GM23338 (cell line): ENCODE measurements around the gene PARD3. TPM values are rescaled to one million over a fixed set of nuclear protein-coding genes. Genes with fewer than 3 reads are reported as not detected.

Experiments
- ATAC-seq: fragments of 200-7000 bp; cut with Tn5 transposase; 3 replicates; pipeline ENCODE4 v1.9.1; 2020
- DNase-seq: peaks from one replicate; pipeline ENCODE4 v3.0.0-alpha.2; 2015; ENCODE audit warnings: low spot score
- H2AFZ ChIP-seq: fragments of 200-600 bp; sonication (generic); 2 replicates; pipeline ENCODE4 v1.8.0; 2016; ENCODE audit warnings: antibody characterized with exemption, mild to moderate bottlenecking, moderate library complexity
- H3F3A ChIP-seq: fragments of 200-600 bp; sonication (generic); replicated peaks from 2 replicates; pipeline ENCODE4 v1.8.0; 2017; ENCODE audit warnings: antibody characterized with exemption, mixed run types, low read depth
- H3K27ac ChIP-seq: fragments of 200-600 bp; sonication (generic); 2 replicates; pipeline ENCODE4 v1.6.1; 2016; ENCODE audit warnings: low read depth
- H3K27me3 ChIP-seq: fragments of 200-600 bp; sonication (generic); 2 replicates; pipeline ENCODE4 v1.8.0; 2016; ENCODE audit warnings: mild to moderate bottlenecking, mixed run types, moderate library complexity; ENCODE audit not compliant: insufficient read depth
- H3K36me3 ChIP-seq: fragments of 200-600 bp; sonication (generic); 2 replicates; pipeline ENCODE4 v1.8.0; 2016; ENCODE audit warnings: mild to moderate bottlenecking; ENCODE audit not compliant: insufficient read depth
- H3K4me1 ChIP-seq: fragments of 200-600 bp; sonication (generic); 2 replicates; pipeline ENCODE4 v1.8.0; 2016; ENCODE audit warnings: mild to moderate bottlenecking, moderate library complexity; ENCODE audit not compliant: insufficient read depth
- H3K4me2 ChIP-seq: fragments of 200-600 bp; sonication (generic); 2 replicates; pipeline ENCODE4 v1.7.1; 2017; ENCODE audit warnings: mixed run types
- H3K4me3 ChIP-seq: fragments of 200-600 bp; sonication (generic); 2 replicates; pipeline ENCODE4 v1.6.1; 2016; ENCODE audit warnings: mixed run types
- H3K79me2 ChIP-seq: fragments of 200-600 bp; sonication (generic); replicated peaks from 2 replicates; pipeline ENCODE4 v1.8.0; 2017; ENCODE audit warnings: mild to moderate bottlenecking; ENCODE audit not compliant: insufficient read depth
- H3K9me2 ChIP-seq: fragments of 200-600 bp; sonication (generic); 2 replicates; pipeline ENCODE4 v1.8.0; 2017; ENCODE audit not compliant: insufficient read depth
- H4K20me1 ChIP-seq: fragments of 200-600 bp; sonication (generic); replicated peaks from 2 replicates; pipeline ENCODE4 v1.8.0; 2017; ENCODE audit warnings: mild to moderate bottlenecking; ENCODE audit not compliant: insufficient read depth
- H3K27ac Mint-ChIP-seq: 2 replicates; pipeline ENCODE4 v1.8.0; 2020; ENCODE audit warnings: inconsistent platforms, mild to moderate bottlenecking, moderate library complexity, mixed read lengths
- H3K27me3 Mint-ChIP-seq: 3 replicates; pipeline ENCODE4 v1.8.0; 2022; ENCODE audit warnings: low read depth, mild to moderate bottlenecking, moderate library complexity, mixed read lengths, inconsistent platforms; ENCODE audit not compliant: insufficient read depth, poor library complexity
- H3K36me3 Mint-ChIP-seq: 3 replicates; pipeline ENCODE4 v1.8.0; 2021; ENCODE audit warnings: low read depth, mild to moderate bottlenecking, inconsistent platforms, moderate library complexity, mixed read lengths
- H3K4me1 Mint-ChIP-seq: 3 replicates; pipeline ENCODE4 v1.8.0; 2020; ENCODE audit warnings: mild to moderate bottlenecking, inconsistent platforms, mixed read lengths
- H3K4me3 Mint-ChIP-seq: 3 replicates; pipeline ENCODE4 v1.8.0; 2021; ENCODE audit warnings: moderate library complexity, mild to moderate bottlenecking, inconsistent platforms, mixed read lengths
- H3K9me3 Mint-ChIP-seq: 3 replicates; pipeline ENCODE4 v1.8.0; 2020; ENCODE audit warnings: moderate library complexity, mild to moderate bottlenecking, inconsistent platforms, mixed read lengths
- CREB1 ChIP-seq: fragments of 250-450 bp; sonication (Bioruptor Pico); IDR thresholded peaks from 2 replicates; pipeline ENCODE4 v1.5.0; 2020; ENCODE audit warnings: low read depth, mild to moderate bottlenecking, moderate library complexity
- EZH2 ChIP-seq: fragments of 200-600 bp; sonication (generic); IDR thresholded peaks from one replicate; pipeline ENCODE4 v1.8.0; 2017; ENCODE audit warnings: antibody characterized with exemption, mild to moderate bottlenecking, low read depth; ENCODE audit not compliant: unreplicated experiment
- EZH2phosphoT487 ChIP-seq: fragments of 200-600 bp; sonication (generic); IDR thresholded peaks from one replicate; pipeline ENCODE4 v1.8.1; 2018; ENCODE audit warnings: antibody characterized with exemption; ENCODE audit not compliant: unreplicated experiment
- JUNB ChIP-seq: IDR thresholded peaks from one replicate; pipeline ENCODE4 v1.6.1; 2016; ENCODE audit warnings: antibody characterized with exemption; ENCODE audit not compliant: unreplicated experiment
- NANOG ChIP-seq: IDR thresholded peaks from 2 replicates; pipeline ENCODE4 v1.6.1; 2016; ENCODE audit warnings: antibody characterized with exemption, borderline replicate concordance
- POLR2AphosphoS5 ChIP-seq: IDR thresholded peaks from 2 replicates; pipeline ENCODE4 v1.6.1; 2016; ENCODE audit warnings: antibody characterized with exemption, low read depth
- STAT1 ChIP-seq: IDR thresholded peaks from one replicate; pipeline ENCODE4 v1.6.1; 2016; ENCODE audit warnings: antibody characterized with exemption; ENCODE audit not compliant: unreplicated experiment
- ZNF331 ChIP-seq: fragments of 250-450 bp; sonication (Bioruptor Pico); IDR thresholded peaks from 2 replicates; pipeline ENCODE4 v1.5.0; 2020; ENCODE audit warnings: low read depth, mild to moderate bottlenecking, moderate library complexity
- polyA plus RNA-seq: library from polyadenylated mRNA; unstranded; fragments of >200 nt; fragmentation: Nextera tagmentation; extraction: Ambion mirVana; gene quantifications from 2 replicates; pipeline ENCODE4 v1.2.1, GENCODE V29; 2016
- total RNA-seq: library from RNA; depleted of rRNA; stranded (reverse); fragments of >200 nt; shearing (Covaris generic); gene quantifications from 2 replicates; pipeline ENCODE4 v1.2.3, GENCODE V29; 2014
- TF ChIP-seq, protein P1 (sequence below): IDR thresholded peaks from 2 replicates; pipeline ENCODE4 v1.6.1; 2016; ENCODE audit warnings: antibody characterized with exemption
- TF ChIP-seq, protein P2 (sequence below): IDR thresholded peaks from one replicate; pipeline ENCODE4 v1.6.1; 2018; ENCODE audit warnings: antibody characterized with exemption; ENCODE audit not compliant: unreplicated experiment
- TF ChIP-seq, protein P3 (sequence below), 2 experiments: fragments of 200-600 bp in 1 of 2; sonication (generic) in 1 of 2; conservative IDR thresholded peaks; 2 replicates each; pipeline versions ENCODE4 v1.5.1 to v1.6.1; 2016 to 2017; ENCODE audit warnings: antibody characterized with exemption in 2 of 2, low read depth in 2 of 2, mild to moderate bottlenecking in 2 of 2, moderate library complexity in 1 of 2
- TF ChIP-seq, protein P4 (sequence below): fragments of 250-450 bp; sonication (Bioruptor Pico); IDR thresholded peaks from 2 replicates; pipeline ENCODE4 v1.5.0; 2020; ENCODE audit warnings: mild to moderate bottlenecking, moderate library complexity

The PARD3 gene
- total and polyA plus RNA-seq, 2 experiments from 2014 or later = 30.2 to 51.4 TPM

DNA sequence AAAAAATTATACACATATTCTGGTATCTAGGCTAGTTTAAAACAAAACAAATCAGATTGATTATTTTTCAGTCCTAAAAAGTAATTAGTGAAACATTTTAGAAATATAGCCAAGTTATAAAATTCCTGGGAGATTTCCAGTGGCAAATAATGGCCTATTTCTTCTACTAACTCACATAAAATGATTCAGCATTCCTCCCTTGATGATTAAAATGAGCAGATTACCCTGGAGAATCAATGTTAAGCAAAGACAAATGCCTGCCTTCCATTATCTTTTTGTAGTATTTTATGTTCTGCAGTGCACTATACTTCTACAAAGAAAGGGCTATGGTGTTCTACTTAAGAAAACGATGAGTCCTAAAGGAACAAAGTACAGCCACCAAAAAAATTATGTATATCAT is 53.6 kb downstream of the PARD3 start:
- H3K27ac ChIP-seq = no peak overlapping the region
- no peak overlapping the region for H3K4me3 Mint-ChIP-seq

More for the DNA sequence above, 53.6 kb downstream of the PARD3 start:
- Histone ChIP-seq H3K9me2 (no peaks in the 10 kb centered on the region), H3F3A (no peaks in the 10 kb centered on the region), H3K4me2 (no peak overlapping the region), H3K4me1 (peaks cover 29% of the 10 kb centered on the region), H2AFZ (no peak overlapping the region), H3K79me2 (peaks cover 100% of the 10 kb centered on the region), H3K4me3 (no peak overlapping the region), H3K27me3 (no peaks in the 10 kb centered on the region), H4K20me1 (peaks cover 40% of the 10 kb centered on the region), H3K36me3 (no peaks in the 10 kb centered on the region)
- H3K27me3 Mint-ChIP-seq = peaks cover 1% of the 10 kb centered on the region
- ATAC-seq = no peak
- TF ChIP-seq JUNB (no peak), ZNF331 (CRISPR knock-in tag) (no peak), NANOG (no peak), POLR2AphosphoS5 (no peak), STAT1 (no peak), EZH2phosphoT487 (no peak), CREB1 (CRISPR knock-in tag) (no peak), EZH2 (no peak)
- TF ChIP-seq, protein P1, sequence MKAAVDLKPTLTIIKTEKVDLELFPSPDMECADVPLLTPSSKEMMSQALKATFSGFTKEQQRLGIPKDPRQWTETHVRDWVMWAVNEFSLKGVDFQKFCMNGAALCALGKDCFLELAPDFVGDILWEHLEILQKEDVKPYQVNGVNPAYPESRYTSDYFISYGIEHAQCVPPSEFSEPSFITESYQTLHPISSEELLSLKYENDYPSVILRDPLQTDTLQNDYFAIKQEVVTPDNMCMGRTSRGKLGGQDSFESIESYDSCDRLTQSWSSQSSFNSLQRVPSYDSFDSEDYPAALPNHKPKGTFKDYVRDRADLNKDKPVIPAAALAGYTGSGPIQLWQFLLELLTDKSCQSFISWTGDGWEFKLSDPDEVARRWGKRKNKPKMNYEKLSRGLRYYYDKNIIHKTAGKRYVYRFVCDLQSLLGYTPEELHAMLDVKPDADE = no peak
- TF ChIP-seq, protein P2, sequence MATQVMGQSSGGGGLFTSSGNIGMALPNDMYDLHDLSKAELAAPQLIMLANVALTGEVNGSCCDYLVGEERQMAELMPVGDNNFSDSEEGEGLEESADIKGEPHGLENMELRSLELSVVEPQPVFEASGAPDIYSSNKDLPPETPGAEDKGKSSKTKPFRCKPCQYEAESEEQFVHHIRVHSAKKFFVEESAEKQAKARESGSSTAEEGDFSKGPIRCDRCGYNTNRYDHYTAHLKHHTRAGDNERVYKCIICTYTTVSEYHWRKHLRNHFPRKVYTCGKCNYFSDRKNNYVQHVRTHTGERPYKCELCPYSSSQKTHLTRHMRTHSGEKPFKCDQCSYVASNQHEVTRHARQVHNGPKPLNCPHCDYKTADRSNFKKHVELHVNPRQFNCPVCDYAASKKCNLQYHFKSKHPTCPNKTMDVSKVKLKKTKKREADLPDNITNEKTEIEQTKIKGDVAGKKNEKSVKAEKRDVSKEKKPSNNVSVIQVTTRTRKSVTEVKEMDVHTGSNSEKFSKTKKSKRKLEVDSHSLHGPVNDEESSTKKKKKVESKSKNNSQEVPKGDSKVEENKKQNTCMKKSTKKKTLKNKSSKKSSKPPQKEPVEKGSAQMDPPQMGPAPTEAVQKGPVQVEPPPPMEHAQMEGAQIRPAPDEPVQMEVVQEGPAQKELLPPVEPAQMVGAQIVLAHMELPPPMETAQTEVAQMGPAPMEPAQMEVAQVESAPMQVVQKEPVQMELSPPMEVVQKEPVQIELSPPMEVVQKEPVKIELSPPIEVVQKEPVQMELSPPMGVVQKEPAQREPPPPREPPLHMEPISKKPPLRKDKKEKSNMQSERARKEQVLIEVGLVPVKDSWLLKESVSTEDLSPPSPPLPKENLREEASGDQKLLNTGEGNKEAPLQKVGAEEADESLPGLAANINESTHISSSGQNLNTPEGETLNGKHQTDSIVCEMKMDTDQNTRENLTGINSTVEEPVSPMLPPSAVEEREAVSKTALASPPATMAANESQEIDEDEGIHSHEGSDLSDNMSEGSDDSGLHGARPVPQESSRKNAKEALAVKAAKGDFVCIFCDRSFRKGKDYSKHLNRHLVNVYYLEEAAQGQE = no peak
- TF ChIP-seq, protein P3, sequence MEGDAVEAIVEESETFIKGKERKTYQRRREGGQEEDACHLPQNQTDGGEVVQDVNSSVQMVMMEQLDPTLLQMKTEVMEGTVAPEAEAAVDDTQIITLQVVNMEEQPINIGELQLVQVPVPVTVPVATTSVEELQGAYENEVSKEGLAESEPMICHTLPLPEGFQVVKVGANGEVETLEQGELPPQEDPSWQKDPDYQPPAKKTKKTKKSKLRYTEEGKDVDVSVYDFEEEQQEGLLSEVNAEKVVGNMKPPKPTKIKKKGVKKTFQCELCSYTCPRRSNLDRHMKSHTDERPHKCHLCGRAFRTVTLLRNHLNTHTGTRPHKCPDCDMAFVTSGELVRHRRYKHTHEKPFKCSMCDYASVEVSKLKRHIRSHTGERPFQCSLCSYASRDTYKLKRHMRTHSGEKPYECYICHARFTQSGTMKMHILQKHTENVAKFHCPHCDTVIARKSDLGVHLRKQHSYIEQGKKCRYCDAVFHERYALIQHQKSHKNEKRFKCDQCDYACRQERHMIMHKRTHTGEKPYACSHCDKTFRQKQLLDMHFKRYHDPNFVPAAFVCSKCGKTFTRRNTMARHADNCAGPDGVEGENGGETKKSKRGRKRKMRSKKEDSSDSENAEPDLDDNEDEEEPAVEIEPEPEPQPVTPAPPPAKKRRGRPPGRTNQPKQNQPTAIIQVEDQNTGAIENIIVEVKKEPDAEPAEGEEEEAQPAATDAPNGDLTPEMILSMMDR (conservative IDR thresholded peaks at IDR 0.05; ENCODE audit: low read depth in 2 of 2) = no peak
- TF ChIP-seq, protein P4, sequence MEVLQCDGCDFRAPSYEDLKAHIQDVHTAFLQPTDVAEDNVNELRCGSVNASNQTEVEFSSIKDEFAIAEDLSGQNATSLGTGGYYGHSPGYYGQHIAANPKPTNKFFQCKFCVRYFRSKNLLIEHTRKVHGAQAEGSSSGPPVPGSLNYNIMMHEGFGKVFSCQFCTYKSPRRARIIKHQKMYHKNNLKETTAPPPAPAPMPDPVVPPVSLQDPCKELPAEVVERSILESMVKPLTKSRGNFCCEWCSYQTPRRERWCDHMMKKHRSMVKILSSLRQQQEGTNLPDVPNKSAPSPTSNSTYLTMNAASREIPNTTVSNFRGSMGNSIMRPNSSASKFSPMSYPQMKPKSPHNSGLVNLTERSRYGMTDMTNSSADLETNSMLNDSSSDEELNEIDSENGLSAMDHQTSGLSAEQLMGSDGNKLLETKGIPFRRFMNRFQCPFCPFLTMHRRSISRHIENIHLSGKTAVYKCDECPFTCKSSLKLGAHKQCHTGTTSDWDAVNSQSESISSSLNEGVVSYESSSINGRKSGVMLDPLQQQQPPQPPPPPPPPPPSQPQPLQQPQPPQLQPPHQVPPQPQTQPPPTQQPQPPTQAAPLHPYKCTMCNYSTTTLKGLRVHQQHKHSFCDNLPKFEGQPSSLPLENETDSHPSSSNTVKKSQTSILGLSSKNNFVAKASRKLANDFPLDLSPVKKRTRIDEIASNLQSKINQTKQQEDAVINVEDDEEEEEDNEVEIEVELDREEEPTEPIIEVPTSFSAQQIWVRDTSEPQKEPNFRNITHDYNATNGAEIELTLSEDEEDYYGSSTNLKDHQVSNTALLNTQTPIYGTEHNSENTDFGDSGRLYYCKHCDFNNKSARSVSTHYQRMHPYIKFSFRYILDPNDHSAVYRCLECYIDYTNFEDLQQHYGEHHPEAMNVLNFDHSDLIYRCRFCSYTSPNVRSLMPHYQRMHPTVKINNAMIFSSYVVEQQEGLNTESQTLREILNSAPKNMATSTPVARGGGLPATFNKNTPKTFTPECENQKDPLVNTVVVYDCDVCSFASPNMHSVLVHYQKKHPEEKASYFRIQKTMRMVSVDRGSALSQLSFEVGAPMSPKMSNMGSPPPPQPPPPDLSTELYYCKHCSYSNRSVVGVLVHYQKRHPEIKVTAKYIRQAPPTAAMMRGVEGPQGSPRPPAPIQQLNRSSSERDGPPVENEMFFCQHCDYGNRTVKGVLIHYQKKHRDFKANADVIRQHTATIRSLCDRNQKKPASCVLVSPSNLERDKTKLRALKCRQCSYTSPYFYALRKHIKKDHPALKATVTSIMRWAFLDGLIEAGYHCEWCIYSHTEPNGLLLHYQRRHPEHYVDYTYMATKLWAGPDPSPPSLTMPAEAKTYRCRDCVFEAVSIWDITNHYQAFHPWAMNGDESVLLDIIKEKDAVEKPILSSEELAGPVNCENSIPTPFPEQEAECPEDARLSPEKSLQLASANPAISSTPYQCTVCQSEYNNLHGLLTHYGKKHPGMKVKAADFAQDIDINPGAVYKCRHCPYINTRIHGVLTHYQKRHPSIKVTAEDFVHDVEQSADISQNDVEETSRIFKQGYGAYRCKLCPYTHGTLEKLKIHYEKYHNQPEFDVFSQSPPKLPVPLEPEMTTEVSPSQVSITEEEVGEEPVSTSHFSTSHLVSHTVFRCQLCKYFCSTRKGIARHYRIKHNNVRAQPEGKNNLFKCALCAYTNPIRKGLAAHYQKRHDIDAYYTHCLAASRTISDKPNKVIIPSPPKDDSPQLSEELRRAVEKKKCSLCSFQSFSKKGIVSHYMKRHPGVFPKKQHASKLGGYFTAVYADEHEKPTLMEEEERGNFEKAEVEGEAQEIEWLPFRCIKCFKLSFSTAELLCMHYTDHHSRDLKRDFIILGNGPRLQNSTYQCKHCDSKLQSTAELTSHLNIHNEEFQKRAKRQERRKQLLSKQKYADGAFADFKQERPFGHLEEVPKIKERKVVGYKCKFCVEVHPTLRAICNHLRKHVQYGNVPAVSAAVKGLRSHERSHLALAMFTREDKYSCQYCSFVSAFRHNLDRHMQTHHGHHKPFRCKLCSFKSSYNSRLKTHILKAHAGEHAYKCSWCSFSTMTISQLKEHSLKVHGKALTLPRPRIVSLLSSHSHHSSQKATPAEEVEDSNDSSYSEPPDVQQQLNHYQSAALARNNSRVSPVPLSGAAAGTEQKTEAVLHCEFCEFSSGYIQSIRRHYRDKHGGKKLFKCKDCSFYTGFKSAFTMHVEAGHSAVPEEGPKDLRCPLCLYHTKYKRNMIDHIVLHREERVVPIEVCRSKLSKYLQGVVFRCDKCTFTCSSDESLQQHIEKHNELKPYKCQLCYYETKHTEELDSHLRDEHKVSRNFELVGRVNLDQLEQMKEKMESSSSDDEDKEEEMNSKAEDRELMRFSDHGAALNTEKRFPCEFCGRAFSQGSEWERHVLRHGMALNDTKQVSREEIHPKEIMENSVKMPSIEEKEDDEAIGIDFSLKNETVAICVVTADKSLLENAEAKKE = no peak
- H3K9me3 Mint-ChIP-seq = no peaks in the 10 kb centered on the region
- H3K27ac Mint-ChIP-seq = no peak overlapping the region
- no peaks in the 10 kb centered on the region for H3K36me3 Mint-ChIP-seq
- H3K4me1 Mint-ChIP-seq = peaks cover 30% of the 10 kb centered on the region
- no peak for DNase-seq
